Right lung (tissue), 5 donors: ENCODE data around the gene TLE1. TPM values are rescaled to one million over a fixed set of nuclear protein-coding genes. Genes with fewer than 3 reads are reported as not detected.

Experiments
- DNase-seq, 2 donors: peaks; one replicate each; pipeline ENCODE4 v3.0.0-alpha.2; 2013
- polyA plus RNA-seq, 5 donors: library from polyadenylated mRNA; unstranded; fragments of 120-200 nt; gene quantifications; one replicate each; pipeline versions ENCODE4 v1.2.1 to v1.2.3, GENCODE V29; 2013; ENCODE audit warnings: inconsistent platforms in 1 of 5, low replicate concordance in 1 of 5; ENCODE audit not compliant: insufficient read length in 5 of 5, insufficient read depth in 1 of 5

TLE1 gene
- polyA plus RNA-seq, 5 donors = 37.0 to 44.5 (median 42.2) TPM

DNA sequence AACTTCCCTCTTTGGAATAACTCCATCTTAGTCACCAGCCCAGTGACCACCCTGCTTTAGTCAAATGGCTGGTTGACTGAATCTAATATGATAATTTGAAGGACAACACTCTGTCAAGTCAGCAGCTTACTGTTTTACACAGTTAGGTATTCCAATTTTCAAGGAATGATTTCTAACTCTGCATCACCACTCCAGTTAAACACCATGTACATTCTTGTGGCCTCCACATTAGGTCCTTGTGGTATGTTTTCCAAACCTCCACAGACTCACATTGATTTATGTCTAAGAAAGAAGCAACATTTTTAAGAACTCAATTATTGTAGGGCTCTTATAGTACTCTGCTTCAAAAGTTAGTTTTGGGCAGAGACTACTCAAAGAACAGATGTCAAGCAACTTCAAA, 110.7 kb downstream of the TLE1 start:
- no peak for DNase-seq

DNA sequence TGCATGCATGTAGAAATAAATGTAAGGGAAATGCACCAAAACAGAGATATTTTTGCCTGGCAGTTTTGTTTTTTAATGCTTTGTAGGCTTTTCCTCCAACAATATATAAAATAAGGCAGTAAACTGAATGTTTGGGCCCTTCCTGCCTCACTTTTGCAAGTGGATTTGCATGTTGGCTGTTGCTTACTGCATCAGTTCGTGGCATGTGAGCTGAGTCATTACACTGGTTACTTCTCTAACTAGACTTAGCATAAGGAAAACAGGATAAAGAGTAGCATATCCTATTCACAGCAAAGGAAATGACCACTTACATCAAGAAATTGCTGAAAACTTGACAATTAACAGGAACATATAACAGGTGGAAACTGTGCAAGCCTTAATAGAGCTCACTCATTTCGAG, 113.4 kb downstream of the TLE1 start:
- DNase-seq = no peak

DNA sequence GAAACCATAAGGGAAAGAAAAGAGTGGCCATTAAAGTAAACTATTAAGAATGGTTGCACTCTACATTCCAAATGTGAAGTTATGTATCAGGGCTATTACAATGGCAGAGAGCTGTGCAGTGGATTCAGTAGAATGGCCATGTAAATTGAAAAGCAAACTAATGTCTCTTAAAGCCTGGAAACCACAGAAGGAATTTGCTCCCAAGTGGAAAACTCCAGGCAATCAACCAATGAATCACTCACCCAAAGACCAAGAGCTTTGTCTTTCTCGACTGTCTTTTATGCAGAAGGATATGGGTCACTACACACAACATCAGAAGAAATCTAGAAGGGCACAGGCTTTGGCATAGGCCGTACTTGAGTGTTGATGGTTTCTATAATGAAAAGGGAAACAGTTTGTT, 114.9 kb downstream of the TLE1 start:
- no peak for DNase-seq

DNA sequence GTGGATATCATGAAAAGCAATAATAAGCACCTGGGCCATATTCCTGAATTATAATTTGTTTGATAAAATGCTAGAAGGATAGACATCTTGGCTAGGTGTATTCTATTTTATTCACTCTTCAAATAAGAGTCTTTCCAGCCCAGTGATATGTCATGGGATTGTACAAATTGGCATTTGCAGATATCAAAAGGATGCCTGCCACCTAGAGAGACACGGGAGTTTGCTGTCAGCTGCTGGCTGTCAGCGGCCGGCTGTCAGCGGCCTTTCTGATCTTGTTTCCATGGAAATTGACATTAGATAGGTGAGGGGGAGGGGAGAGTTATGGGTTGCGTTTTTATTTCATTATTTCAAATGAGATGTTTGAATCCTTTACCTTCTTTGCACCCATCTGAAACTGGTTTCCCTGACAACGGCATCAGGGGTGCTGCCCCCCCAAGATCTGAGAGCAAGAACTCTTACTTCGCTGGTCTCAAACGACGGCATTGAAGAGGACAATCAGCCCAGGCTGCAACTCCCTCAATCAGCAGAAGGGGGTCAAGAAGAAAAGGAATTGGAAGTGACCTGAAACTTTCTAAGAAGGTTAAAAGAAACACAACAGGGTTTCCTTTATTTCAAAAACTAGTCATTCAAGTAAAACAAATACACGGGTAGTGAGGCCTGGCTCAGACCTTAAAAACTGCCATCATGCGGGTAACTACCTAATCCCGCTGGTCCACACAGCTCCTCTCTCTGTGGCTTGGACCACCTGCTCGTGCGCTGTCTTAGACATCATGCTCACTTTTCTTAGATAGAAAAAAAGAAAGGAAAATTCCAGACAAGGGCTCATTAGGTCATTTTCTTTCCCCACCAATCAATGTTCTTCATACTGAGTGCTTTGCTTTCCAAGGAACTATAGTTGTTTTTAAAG, 115.7 kb downstream of the TLE1 start:
- no peak for DNase-seq

DNA sequence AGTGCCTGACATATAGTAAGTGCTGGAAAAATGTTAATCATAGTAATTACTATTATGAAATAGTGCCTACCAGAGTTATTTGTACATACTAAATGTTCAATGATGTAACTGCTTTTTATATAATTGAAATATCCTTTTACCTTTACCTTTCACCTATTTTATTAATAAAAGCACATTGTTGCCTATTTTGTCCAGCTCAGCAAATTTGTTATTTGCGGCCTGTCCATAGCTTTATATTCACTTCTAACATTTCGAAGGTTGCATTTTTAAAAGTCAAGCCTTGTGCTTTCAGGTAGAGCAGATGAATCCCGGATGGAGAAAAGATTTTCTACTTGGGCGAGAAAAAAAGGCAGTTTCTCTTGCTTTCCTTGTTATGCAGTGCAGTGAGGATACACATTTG, 119.3 kb downstream of the TLE1 start:
- no peak for DNase-seq

DNA sequence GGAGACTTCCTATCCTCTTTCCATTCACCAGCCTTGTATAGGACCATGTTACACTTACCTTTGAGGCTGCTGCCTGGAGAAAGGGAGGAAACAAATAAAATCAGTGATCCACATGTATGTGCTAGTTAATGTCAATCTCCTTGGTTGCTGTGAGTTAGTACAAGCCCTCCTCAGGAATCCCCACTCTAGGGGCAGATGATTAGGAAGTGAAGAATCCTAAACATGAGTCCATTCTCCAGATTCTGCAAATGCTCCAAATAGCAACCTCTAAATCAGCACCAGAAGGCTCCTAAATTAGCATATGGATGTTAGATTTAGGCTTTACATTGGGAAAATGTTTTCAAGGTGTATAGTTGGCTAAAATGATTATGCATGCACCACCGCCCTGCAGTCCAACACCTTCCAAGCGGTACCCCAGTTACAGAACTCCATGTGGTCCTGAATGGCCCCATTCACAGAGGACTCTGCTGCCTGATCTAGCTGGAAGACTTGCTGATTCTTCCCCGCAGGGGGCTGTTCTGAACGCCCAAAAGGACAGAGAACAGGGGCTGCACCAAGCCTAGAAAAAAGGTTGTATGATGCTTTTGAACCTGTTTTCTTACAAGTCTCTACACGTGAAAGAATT, 123.2 kb downstream of the TLE1 start:
- no peak for DNase-seq

DNA sequence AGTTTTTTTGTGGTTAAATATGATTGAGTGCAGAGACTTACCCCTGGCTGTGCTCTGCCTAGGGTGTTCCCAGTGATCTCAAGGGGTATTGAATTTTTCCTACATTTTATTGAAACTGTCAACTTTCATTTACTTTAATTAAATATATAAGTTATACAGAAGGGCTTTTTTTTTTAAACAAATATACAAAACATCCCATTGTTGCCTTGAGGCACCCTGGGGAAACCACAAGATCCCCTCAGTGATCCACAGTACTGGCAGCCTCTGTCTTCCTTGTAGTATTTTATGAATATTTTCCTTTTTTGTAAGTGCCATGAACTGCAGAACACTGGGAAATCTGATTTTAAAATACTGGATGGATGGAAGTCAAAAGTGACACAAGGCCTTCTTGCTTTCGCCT, 123.7 kb downstream of the TLE1 start:
- no peak for DNase-seq

DNA sequence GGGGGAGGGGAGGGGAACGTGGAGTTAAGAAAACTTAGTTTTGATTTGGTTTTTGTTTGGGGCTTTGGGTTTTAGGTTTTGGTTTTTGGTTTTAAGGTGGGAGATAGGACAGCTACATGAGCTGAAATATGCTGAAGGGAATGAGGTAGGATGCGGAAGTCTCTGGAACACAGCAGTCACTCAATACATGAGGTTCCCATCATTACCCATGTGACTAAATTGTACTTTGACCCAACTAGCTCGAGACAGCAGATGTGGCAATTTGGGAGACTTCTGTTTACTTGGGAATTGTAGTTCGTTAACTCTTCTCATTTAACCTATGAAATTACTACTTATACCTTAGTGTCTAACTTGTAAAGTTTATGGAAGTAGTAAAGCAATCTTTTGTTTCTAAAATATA, 124.2 kb downstream of the TLE1 start:
- no peak for DNase-seq

DNA sequence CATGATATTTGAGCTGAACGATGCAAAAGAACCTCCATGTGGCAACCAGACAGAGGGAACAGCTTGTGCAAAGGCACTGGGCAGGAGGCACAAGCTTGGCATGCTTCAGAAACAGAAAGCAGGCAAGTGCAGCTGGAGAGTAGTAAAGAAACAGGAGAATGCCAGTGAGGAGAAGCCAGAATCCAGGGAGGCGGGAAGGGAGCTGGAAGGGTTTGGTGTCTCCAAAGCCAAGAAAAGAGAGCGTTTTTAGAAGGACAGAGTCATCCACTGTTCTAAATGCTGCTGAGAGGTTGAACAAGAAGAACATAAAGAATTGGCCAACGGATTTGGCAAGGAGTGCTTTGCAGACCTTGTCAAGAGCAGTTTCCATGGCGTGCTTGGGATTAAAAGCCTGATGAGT, 124.7 kb downstream of the TLE1 start:
- no peak for DNase-seq

DNA sequence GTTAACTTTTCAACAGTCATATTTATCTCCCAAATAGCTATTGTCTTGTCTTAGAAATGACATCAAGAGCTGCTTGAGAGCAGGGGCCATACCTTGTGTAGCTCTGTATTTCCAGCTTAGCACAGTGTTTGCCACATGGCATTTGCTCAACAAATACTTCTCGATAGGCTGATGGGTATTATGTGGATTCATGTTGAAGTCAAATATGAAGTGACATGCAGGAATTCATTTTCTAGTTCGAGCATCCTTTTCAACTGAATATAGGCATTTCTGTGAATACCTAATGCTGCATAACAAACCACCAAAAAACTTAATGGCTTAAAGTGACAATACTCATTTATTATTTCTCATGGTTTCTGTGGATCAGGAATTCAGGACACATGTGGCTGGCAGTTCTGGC, 125.6 kb downstream of the TLE1 start:
- DNase-seq = no peak

DNA sequence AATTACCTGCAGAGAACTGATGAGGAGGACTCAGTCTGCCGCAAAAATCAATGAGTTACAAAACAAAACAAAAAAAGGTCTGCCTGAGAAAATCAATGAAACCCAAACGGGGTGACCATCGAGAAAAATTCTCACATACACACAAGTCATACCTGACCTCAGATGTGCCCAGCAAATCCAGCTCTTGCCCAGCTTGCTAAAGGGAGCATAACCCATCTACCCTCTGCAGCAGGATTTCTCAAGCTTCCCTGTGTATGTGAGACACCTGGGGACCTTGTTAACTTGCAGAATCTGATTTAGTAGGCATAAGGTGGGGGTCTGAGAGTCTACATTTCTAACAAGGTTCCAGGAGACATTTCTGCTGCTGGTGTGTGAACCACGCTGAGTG, 126.3 kb downstream of the TLE1 start:
- no peak for DNase-seq

DNA sequence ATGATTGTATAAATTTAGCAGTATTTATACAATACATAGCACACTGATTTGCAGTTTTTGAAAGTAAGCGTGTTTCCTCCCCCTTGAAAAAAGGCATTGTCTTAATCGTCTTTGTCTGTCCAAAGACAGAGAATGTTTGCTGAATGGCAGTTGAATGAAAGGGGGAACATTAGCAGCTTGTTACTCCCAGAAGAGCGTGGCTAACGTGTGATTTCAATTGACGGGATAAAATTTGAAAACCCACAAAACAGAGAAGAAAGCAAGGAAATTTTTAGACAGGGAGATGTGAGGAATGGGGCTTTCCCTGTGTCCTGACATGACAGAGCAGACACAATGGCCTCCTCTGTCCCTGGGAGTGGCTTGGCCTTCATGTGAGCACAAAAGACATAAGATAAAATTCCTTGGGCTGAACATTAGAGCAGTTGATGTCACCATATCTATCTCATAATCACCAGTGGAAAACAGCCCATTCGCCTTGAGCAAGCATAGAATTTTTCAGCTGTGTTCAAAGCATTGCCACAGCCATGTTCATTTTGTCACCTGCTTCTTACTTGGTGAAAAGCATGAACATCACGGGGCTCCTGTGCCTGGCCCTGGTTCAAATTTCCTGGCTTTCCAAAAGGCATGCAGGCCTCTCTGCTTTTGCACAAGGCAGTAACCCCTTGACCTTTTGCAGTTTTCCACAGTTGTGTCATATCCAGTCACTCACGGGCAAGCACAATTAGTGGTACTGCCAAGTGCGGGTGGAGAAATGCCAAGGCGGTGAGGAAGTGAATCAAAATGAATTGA, 126.9 kb downstream of the TLE1 start:
- DNase-seq = no peak

DNA sequence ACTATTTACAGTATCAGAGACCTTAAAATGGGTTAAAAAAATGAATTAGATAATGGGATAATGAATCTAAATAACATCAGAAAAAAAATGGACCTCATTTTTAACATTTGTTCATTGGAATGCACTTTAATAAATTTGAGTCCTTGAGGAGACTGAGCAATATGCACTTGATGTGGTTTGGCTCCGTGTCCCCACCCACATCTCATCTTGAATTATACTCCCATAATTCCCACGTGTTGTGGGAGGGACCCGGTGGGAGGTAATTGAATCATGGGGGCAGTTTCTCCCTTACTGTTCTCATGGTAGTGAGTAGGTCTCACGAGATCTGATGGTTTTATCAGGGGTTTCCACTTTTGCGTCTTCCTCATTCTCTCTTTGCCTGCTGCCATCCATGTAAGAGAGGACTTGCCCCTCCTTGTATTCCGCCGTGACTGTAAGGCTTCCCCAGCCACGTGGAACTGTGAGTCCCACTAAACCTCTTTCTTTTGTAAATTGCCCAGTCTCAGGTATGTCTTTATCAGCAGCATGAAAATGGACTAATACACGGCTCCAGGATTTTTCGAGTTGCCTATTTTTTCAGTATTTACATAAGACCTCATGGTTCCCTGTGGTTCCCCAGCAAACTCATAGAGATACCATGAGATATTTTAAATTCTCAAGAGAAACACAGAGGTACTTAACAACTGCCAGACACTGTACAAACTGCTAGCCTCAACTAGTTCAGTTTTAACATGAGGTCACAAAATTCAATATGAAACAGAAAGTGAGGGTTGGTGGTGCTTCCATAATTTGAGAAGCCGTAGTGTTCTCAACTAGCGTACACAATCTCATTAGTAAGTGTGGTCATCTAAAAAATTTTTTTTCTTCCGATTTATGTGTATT, 128.3 kb downstream of the TLE1 start:
- no peak for DNase-seq

DNA sequence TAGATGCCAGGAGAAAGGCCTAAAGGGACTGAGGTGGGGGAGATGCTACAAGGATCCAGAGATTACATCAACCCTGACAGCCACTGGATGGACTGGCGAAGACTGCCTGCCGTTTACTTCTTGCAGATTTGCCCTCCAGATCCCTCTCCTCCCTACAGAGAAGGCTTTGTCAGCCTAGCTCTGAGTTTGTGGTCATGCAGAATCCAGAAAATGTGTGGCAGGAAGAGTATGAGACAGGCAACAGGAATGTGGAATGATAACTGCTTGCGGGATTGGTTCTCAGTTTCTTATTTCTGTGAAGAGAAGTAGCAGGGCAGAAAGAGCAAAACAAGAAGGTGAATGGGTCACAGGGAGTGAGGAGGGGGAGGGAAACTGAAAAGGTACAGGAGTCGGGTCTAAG, 129.6 kb downstream of the TLE1 start:
- no peak for DNase-seq

DNA sequence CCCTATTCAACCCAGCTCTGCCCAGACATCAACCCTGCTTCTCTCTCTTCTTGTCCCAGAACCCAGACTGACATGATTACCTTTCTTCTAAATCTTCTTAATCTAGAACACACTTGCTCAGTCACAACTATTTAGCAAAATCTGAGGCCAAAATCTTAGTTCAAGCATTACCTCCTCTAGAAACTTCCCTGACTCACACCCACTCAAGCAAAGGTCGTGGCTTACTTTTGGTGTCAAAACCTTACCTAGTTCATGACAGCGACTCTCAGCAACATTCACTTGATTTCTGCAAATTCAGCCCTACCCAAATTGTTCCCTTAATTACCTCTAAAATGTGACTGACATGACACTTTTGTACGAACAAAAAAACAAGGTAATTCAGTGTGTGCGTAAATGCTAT, 130.2 kb downstream of the TLE1 start:
- no peak for DNase-seq

DNA sequence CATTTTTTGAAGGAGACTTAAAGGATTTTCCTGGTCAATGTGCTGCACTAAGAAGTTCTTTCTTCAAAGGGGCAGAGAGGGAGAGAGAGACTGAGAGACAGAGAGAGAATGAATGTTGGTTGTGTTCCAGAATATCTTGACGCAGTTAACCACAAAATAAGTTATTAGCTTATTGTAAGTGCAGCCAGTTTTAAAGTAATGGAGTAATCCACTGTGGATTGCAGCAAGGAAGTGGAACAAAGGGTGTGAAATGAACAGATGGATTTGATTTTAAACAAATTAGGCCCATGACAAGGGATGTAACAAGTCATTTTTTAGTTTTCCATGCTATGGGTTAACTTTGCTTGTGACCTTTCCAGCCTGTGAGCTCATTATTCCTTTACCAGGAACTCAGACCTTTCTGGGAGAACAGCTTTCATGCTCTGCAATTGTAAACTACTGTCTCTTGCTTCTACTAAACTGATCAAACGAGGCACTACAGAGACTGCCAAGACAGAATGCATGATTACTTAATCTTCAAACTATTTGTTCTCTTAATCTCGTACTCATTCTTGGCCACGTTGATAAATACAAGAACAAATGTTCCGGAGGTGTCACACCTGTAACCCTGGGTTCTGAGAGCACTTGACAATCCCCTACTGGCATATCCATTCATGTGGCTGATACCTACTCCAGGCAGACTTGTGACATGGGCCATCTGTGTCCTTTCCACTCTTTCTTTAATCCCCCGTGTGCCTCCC, 131.1 kb downstream of the TLE1 start:
- peak; percentile 60 for DNase-seq

DNA sequence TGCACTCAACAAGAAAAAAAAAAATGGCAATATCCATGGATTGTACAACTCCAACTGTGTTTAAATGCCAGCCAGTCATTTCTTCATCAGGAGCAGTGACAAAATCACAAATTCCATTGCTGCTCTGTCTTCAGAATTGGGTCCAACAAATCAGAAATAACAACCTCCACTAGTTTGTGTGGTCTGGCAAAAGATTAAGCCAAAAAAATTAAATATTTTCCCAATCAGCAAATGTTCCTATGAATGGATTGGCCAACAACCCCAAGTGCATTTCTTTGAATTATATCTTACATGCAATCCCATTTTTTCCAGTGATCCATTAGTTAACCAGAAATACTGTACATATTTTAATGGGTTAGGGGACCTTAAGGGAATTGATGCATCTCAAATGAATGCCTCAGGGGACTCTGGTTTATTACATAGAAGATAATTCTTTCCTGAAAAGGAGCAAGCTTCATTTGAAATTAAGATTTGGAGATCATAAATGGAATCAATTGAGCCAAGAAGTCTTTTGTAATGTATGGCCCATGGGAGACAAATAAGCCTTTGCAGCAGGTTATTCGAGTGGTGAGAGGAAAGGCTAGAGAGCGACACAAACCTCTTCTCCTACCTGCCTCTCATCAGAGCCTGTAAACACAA, 131.8 kb downstream of the TLE1 start:
- DNase-seq = no peak

DNA sequence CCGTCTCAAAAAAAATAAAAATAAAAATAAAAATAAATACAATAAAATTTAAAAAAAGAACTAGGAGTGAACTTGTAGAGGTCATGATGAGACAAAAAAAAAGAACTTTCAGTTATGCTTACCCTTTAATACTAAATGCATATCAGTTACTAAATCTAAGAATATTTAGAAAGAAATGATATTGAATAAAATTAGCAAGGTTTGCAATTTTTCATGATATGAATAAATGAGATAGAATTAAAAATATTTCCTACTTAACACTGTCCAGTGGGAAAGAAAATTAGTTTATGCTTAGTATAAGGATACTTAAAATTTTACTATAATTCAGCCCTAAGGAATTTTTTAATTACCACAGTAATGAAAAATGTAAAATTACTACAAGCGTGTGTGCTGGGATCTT, 132.4 kb downstream of the TLE1 start:
- no peak for DNase-seq

DNA sequence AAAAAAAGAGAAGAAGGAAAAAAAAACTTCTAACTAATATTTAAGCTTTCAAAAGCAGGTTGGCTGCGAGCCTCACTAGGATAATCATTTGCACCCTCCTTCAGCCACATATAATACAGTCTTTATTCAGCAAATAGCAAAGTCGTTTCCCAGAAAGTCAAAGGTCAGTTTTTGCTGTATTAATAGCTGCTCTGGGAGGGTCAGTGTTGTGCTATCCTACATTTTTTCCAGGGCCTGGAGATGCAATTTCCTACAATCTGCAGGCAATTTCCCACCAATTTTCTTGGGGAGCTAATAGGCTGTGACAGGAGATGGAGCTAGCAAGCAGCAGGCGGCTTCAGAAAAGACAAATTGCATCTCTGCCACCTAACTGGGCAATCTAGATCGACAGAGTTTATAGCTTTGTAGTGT, 136.8 kb downstream of the TLE1 start:
- no peak for DNase-seq

DNA sequence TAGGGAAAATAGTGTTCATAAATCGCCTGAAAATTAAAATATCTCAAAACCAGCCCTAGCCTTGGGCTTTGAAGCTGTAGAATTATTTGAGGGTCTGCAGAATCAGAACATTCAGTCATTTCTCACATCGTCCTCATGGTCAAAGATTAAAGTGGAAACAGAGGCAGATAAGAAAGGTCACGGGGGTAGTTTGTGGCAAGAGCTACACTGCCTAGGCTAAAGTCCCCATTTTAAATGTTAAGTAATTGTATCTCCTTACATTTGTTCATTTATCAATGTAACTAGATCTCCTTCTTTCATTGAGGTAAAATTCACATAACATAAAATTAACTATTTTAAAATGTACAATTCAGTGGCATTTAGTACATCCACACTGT, 139.2 kb downstream of the TLE1 start:
- DNase-seq = no peak
